Smooth muscle cell (in vitro differentiated cells): ENCODE data around the gene UBN1. TPM values are rescaled to one million over a fixed set of nuclear protein-coding genes. Genes with fewer than 3 reads are reported as not detected.

Experiments used
- DNase-seq: peaks from one replicate; lab custom pipeline; 2025; ENCODE audit not compliant: unreplicated experiment; lab: John Stamatoyannopoulos, UW
- H2AFZ ChIP-seq: fragments of 200-600 bp; sonication (generic); 2 replicates; pipeline ENCODE4 v1.6.0; 2016; ENCODE audit warnings: antibody characterized with exemption, low read depth, mild to moderate bottlenecking
- H3F3A ChIP-seq: fragments of 200-600 bp; sonication (generic); 2 replicates; pipeline ENCODE4 v1.6.0; 2017; ENCODE audit warnings: antibody characterized with exemption, low read depth
- H3K27ac ChIP-seq: fragments of 200-600 bp; sonication (generic); 2 replicates; pipeline ENCODE4 v1.5.1; 2016; ENCODE audit warnings: low read depth, mild to moderate bottlenecking
- H3K27me3 ChIP-seq: fragments of 200-600 bp; sonication (generic); 2 replicates; pipeline ENCODE4 v1.6.1; 2016; ENCODE audit warnings: low read depth, mild to moderate bottlenecking
- H3K36me3 ChIP-seq: fragments of 200-600 bp; sonication (generic); 2 replicates; pipeline ENCODE4 v1.5.1; 2016; ENCODE audit warnings: low read depth
- H3K4me1 ChIP-seq: fragments of 200-600 bp; sonication (generic); 2 replicates; pipeline ENCODE4 v1.5.1; 2016; ENCODE audit warnings: low read depth
- H3K4me2 ChIP-seq: fragments of 200-600 bp; sonication (generic); 2 replicates; pipeline ENCODE4 v1.6.0; 2016; ENCODE audit warnings: mild to moderate bottlenecking
- H3K4me3 ChIP-seq: fragments of 200-600 bp; sonication (generic); 2 replicates; pipeline ENCODE4 v1.5.1; 2016; ENCODE audit warnings: mild to moderate bottlenecking
- H3K79me2 ChIP-seq: fragments of 200-600 bp; sonication (generic); 2 replicates; pipeline ENCODE4 v1.6.0; 2016; ENCODE audit warnings: low read depth, mild to moderate bottlenecking
- H3K9ac ChIP-seq: fragments of 200-600 bp; sonication (generic); 2 replicates; pipeline ENCODE4 v1.6.0; 2016; ENCODE audit warnings: low read depth
- H3K9me3 ChIP-seq: fragments of 200-600 bp; sonication (generic); replicated peaks from 2 replicates; pipeline ENCODE4 v1.5.1; 2016; ENCODE audit warnings: low read depth
- H4K20me1 ChIP-seq: fragments of 200-600 bp; sonication (generic); 2 replicates; pipeline ENCODE4 v1.6.0; 2016; ENCODE audit warnings: low read depth
- CTCF ChIP-seq: fragments of 200-600 bp; sonication (generic); IDR thresholded peaks from 2 replicates; pipeline ENCODE4 v1.5.1; 2017; ENCODE audit warnings: borderline replicate concordance, mild to moderate bottlenecking, antibody characterized with exemption; ENCODE audit not compliant: insufficient read depth, poor library complexity, severe bottlenecking
- WGBS: methylation state at CpG from one replicate; pipeline ENCODE4 v1.1.7; 2016; ENCODE audit warnings: low lambda C conversion rate; 5-methylcytosine and 5-hydroxymethylcytosine counted together
- polyA plus RNA-seq: library from polyadenylated mRNA; unstranded; fragments of >200 nt; fragmentation: Nextera tagmentation; extraction: Ambion mirVana; gene quantifications from 2 replicates; pipeline ENCODE4 v1.2.1, GENCODE V29; 2016
- total RNA-seq: library from RNA; depleted of rRNA; stranded (reverse); fragments of >200 nt; gene quantifications from 2 replicates; pipeline ENCODE4 v1.2.3, GENCODE V29; 2014

Gene UBN1
- total and polyA plus RNA-seq, 2 experiments from 2014 or later: 16.2 to 29.7 TPM

- H2AFZ ChIP-seq: no peak overlapping the region
- no peaks in the 10 kb centered on the region for H3K79me2 ChIP-seq
- H3K27ac ChIP-seq: no peak overlapping the region
- H3K4me2 ChIP-seq: no peak overlapping the region
- 91% methylated on average over 15 of the region's 15 CpGs for WGBS
- H3K9me3 ChIP-seq: no peaks in the 10 kb centered on the region
- H3K4me1 ChIP-seq: no peaks in the 10 kb centered on the region
- H4K20me1 ChIP-seq: no peaks in the 10 kb centered on the region
- TF ChIP-seq CTCF: no peak
- no peak overlapping the region for H3K4me3 ChIP-seq
- no peaks in the 10 kb centered on the region for H3K36me3 ChIP-seq
- H3K9ac ChIP-seq: no peak overlapping the region
- no peak for DNase-seq
- H3F3A ChIP-seq: no peaks in the 10 kb centered on the region
- H3K27me3 ChIP-seq: no peaks in the 10 kb centered on the region
These were observed 66.7 kb downstream of the UBN1 start for GRCh38 chr16:4913774-4914525.

- H3K27me3 ChIP-seq: no peaks in the 10 kb centered on the region
- no peak overlapping the region for H3K4me3 ChIP-seq
- TF ChIP-seq CTCF: no peak
- H3K79me2 ChIP-seq: no peaks in the 10 kb centered on the region
- H2AFZ ChIP-seq: no peak overlapping the region
- H4K20me1 ChIP-seq: no peaks in the 10 kb centered on the region
- H3K9ac ChIP-seq: no peak overlapping the region
- no peaks in the 10 kb centered on the region for H3K9me3 ChIP-seq
- no peak overlapping the region for H3K27ac ChIP-seq
- 95% methylated on average over 7 of the region's 7 CpGs for WGBS
- H3K4me2 ChIP-seq: no peak overlapping the region
- H3K4me1 ChIP-seq: no peaks in the 10 kb centered on the region
- H3F3A ChIP-seq: no peaks in the 10 kb centered on the region
- no peaks in the 10 kb centered on the region for H3K36me3 ChIP-seq
- no peak for DNase-seq
These were observed 67.4 kb downstream of the UBN1 start for GRCh38 chr16:4914528-4915225.

GRCh38 chr16:4915226-4915761, 68.0 kb downstream of the UBN1 start:
- Histone ChIP-seq H3K27ac (no peak overlapping the region), H3K36me3 (no peaks in the 10 kb centered on the region), H4K20me1 (no peaks in the 10 kb centered on the region), H3K4me3 (no peak overlapping the region), H2AFZ (no peak overlapping the region), H3K9ac (no peak overlapping the region), H3K4me2 (no peak overlapping the region), H3F3A (no peaks in the 10 kb centered on the region), H3K79me2 (no peaks in the 10 kb centered on the region), H3K27me3 (no peaks in the 10 kb centered on the region), H3K9me3 (no peaks in the 10 kb centered on the region), H3K4me1 (no peaks in the 10 kb centered on the region)
- WGBS: 82% methylated on average over 11 of the region's 11 CpGs
- no peak for TF ChIP-seq CTCF
- DNase-seq: no peak
